HepG2 (cell line): ENCODE results near the gene PKMYT1. TPM values are rescaled to one million over a fixed set of nuclear protein-coding genes. Genes with fewer than 3 reads are reported as not detected.

ENCODE experiments used
- ATAC-seq: fragments of 200-7000 bp; cut with Tn5 transposase; 3 replicates; pipeline ENCODE4 v1.9.1; 2020; ENCODE audit warnings: mild to moderate bottlenecking, moderate library complexity
- BruUV-seq: library from RNA; stranded (reverse); fragments of 400-500 nt; replicated peaks from 2 replicates; lab custom pipeline; 2021; lab: Mats Ljungman, UMichigan
- CTCF ChIA-PET: fragments of 300-600 bp; formaldehyde crosslinking; extraction: SDS; loops from one replicate; lab custom pipeline; 2021; ENCODE audit warnings: low total read pairs, inconsistent platforms, low intra/inter-chr PET ratio; lab: Yijun Ruan, JAX
- POLR2A ChIA-PET: fragments of 350-600 bp; sonication (Branson Sonifier 250); formaldehyde crosslinking; loops from one replicate; lab custom pipeline; 2020; ENCODE audit warnings: antibody characterized with exemption, inconsistent platforms; lab: Yijun Ruan, JAX
- DNase-seq: peaks from one replicate; pipeline ENCODE4 v3.0.0-alpha.2; 2015; ENCODE audit warnings: low spot score
- FAIRE-seq: peaks from 3 replicates; lab custom pipeline; 2011; peaks lifted over from hg19 to GRCh38; lab: Jason Lieb, UNC
- H2AFZ ChIP-seq: one replicate; pipeline ENCODE4 v1.6.1; 2011; ENCODE audit warnings: low read length, inconsistent platforms
- H3K27ac ChIP-seq: fragments of 300-600 bp; 3 replicates; pipeline ENCODE4 v1.8.0; 2011; ENCODE audit warnings: mixed run types, mild to moderate bottlenecking, mixed read lengths, low read length, inconsistent platforms; ENCODE audit not compliant: insufficient read depth; ENCODE audit errors: extremely low read length
- H3K27me3 ChIP-seq, 2 experiments: fragments of 200-600 bp in 1 of 2; 2 replicates in 1 of 2; 3 replicates in 1 of 2; pipeline versions ENCODE4 v1.6.0 to v1.8.0; 2011; ENCODE audit warnings: low read length in 2 of 2, mild to moderate bottlenecking in 2 of 2, moderate library complexity in 2 of 2, inconsistent platforms in 1 of 2; ENCODE audit not compliant: insufficient read depth in 2 of 2, control insufficient read depth in 1 of 2
- H3K36me3 ChIP-seq, 2 experiments: fragments of 200-600 bp in 1 of 2; replicated peaks in 1 of 2; 2 replicates in 1 of 2; 3 replicates in 1 of 2; pipeline versions ENCODE4 v1.5.1 to v1.8.0; 2011; ENCODE audit warnings: low read length in 2 of 2, inconsistent platforms in 1 of 2; ENCODE audit not compliant: insufficient read depth in 2 of 2, control insufficient read depth in 1 of 2
- H3K4me1 ChIP-seq: 2 replicates; pipeline ENCODE4 v1.5.1; 2012; ENCODE audit warnings: low read length, inconsistent platforms; ENCODE audit not compliant: insufficient read depth
- H3K4me2 ChIP-seq: 2 replicates; pipeline ENCODE4 v1.6.0; 2011; ENCODE audit warnings: low read depth, low read length, inconsistent platforms
- H3K4me3 ChIP-seq, 3 experiments: fragments of 200-600 bp in 1 of 3; sonication (generic), shearing (Covaris generic) in 1 of 3; replicated peaks in 1 of 3; 2 replicates each; pipeline ENCODE4 v1.5.1; 2011 to 2016; ENCODE audit warnings: low read length in 3 of 3, inconsistent platforms in 2 of 3, low read depth in 2 of 3, mild to moderate bottlenecking in 2 of 3, control low read depth in 1 of 3, mixed read lengths in 1 of 3; ENCODE audit not compliant: insufficient read depth in 1 of 3
- H3K79me2 ChIP-seq: one replicate; pipeline ENCODE4 v1.6.1; 2011; ENCODE audit warnings: low read length, inconsistent platforms; ENCODE audit not compliant: insufficient read depth
- H3K9ac ChIP-seq: 2 replicates; pipeline ENCODE4 v1.6.0; 2011; ENCODE audit warnings: mild to moderate bottlenecking, low read depth, low read length, inconsistent platforms; ENCODE audit not compliant: insufficient read depth
- H3K9me3 ChIP-seq: 2 replicates; pipeline ENCODE4 v1.5.1; 2012; ENCODE audit warnings: mild to moderate bottlenecking, low read length
- H4K20me1 ChIP-seq: 2 replicates; pipeline ENCODE4 v1.6.0; 2011; ENCODE audit warnings: inconsistent platforms, mild to moderate bottlenecking, low read length, moderate library complexity; ENCODE audit not compliant: insufficient read depth
- ELF1 ChIP-seq: sonication (generic); formaldehyde crosslinking; IDR thresholded peaks from 2 replicates; pipeline ENCODE4 v1.4.0; 2020; ENCODE audit warnings: missing genetic modification reagents
- RBFOX2 ChIP-seq: fragments of 200-400 bp; formaldehyde crosslinking; IDR thresholded peaks from 2 replicates; pipeline ENCODE4 v1.6.1; 2017; ENCODE audit warnings: low read depth, mild to moderate bottlenecking, low read length
- ZBTB25 ChIP-seq: IDR thresholded peaks from 2 replicates; pipeline ENCODE4 v1.6.1; 2018; ENCODE audit warnings: missing genetic modification reagents
- ZNF777 ChIP-seq: sonication (generic); formaldehyde crosslinking; IDR thresholded peaks from 2 replicates; pipeline ENCODE4 v1.4.0; 2020; ENCODE audit warnings: missing genetic modification reagents
- ZSCAN5A ChIP-seq: sonication (generic); formaldehyde crosslinking; IDR thresholded peaks from 2 replicates; pipeline ENCODE4 v1.8.0; 2022; ENCODE audit warnings: mild to moderate bottlenecking, missing genetic modification reagents, borderline replicate concordance
- WGBS: methylation state at CpG from one replicate; pipeline ENCODE4 v1.1.6; 2017; ENCODE audit warnings: low lambda C conversion rate; 5-methylcytosine and 5-hydroxymethylcytosine counted together
- in situ Hi-C: cut with HindIII; loops from 2 replicates; pipeline ENCODE4 v1.10.0; 2017; ENCODE audit warnings: low pct_unique_long_range_greater_than_20kb; ENCODE audit not compliant: extremely low pct_ligation_motif_present
- intact Hi-C: fragments of 100-400 bp; cut with micrococcal nuclease; formaldehyde crosslinking; loops from one replicate; pipeline ENCODE4 v1.10.0; 2022; ENCODE audit not compliant: unreplicated experiment
- polyA plus RNA-seq, 8 experiments: library from polyadenylated mRNA; depleted of rRNA in 3 of 8; stranded (reverse) in 7 of 8; unstranded in 1 of 8; fragments of >200 nt; fragmentation: Illumina TruSeq in 4 of 8; extraction: Trizol in 4 of 8; gene quantifications; 2 replicates each; pipeline versions ENCODE4 v1.2.1 to v1.2.3, GENCODE V29; 2011 to 2016; ENCODE audit warnings: low read depth in 4 of 8, missing spikeins in 1 of 8, mixed read lengths in 1 of 8; ENCODE audit not compliant: insufficient read depth in 1 of 8
- total RNA-seq, 5 experiments: library from RNA; depleted of rRNA; stranded (reverse); fragments of >200 nt; fragmentation: Illumina TruSeq; extraction: Trizol; gene quantifications; 2 replicates each; pipeline ENCODE4 v1.2.3, GENCODE V29; 2016; ENCODE audit warnings: low read depth in 1 of 5

PKMYT1 gene
- total and polyA plus RNA-seq, 2 of the 13 experiments (the other 11 are each of a cell fraction or from before 2014, with no cell fraction given): 7.0 to 27.8 TPM

- peak; percentile 46; the same call in 1 of the 2 replicates for TF ChIP-seq ZBTB25 (CRISPR knock-in tag)
Measured at GRCh38 chr16:3004781-3005284, 24.6 kb upstream of the PKMYT1 start (continued).

- peak overlapping the region in 2 of 3 experiments; percentile 27 to 46; a peak in 2 of 6 replicates for H3K4me3 ChIP-seq
- intact Hi-C loops (loop anchor here (1.0 kb wide), 1 partner anchor 20 kb away; the partner anchor contains the start of gene THOC6), in situ Hi-C loops (no loop called here)
- ATAC-seq: no peak
- no peaks in the 10 kb centered on the region for H3K79me2 ChIP-seq
- H3K4me1 ChIP-seq: peaks cover 54% of the 10 kb centered on the region
- H3K27ac ChIP-seq: no peak overlapping the region
- H3K36me3 ChIP-seq: no peaks in the 10 kb centered on the region
- no TSS peak for BruUV-seq
- TF ChIP-seq ELF1 (CRISPR knock-in tag) (no peak), ZNF777 (CRISPR knock-in tag) (0 out of 2 replicates have a peak, but pooled peaks have one; percentile 1), ZSCAN5A (CRISPR knock-in tag) (no peak), RBFOX2 (peak; percentile 34; the same call in 1 of the 2 replicates)
- H2AFZ ChIP-seq: no peak overlapping the region
- no peaks in the 10 kb centered on the region for H3K27me3 ChIP-seq
- DNase-seq: no peak
- no peak for FAIRE-seq
- H3K9me3 ChIP-seq: no peaks in the 10 kb centered on the region
- ChIA-PET POLR2A (interaction anchor here (1.0 to 14.2 kb wide), 7 partner anchors 18 to 99 kb away, joined by 5 to 750 read pairs (median 6); partner anchors contain the start of genes CLDN6, HCFC1R1, IL32 and KREMEN2), CTCF (interaction anchor here (0.8 to 1.7 kb wide), 3 partner anchors 17 to 27 kb away, joined by 3 to 11 read pairs (median 4); no protein-coding TSS in a partner anchor)
- peak overlapping the region; percentile 36; the same call in 1 of the 2 replicates for H3K4me2 ChIP-seq
- H4K20me1 ChIP-seq: no peaks in the 10 kb centered on the region
- H3K9ac ChIP-seq: no peak overlapping the region
- WGBS: no CpG with 5 or more reads among the region's 67 CpGs
Measured at GRCh38 chr16:3004319-3004718, 24.1 kb upstream of the PKMYT1 start.
